SK-N-SH (cell line): ENCODE data around the gene SHBG. TPM values are rescaled to one million over a fixed set of nuclear protein-coding genes. Genes with fewer than 3 reads are reported as not detected.

Experiments used
- CTCF ChIA-PET: fragments of 300-600, 350-600 bp; formaldehyde crosslinking; extraction: SDS; loops from one replicate; lab custom pipeline; 2021; lab: Yijun Ruan, JAX
- POLR2A ChIA-PET: fragments of 350-600 bp; sonication (Branson Sonifier 250); formaldehyde crosslinking; extraction: SDS; loops from one replicate; lab custom pipeline; 2020; ENCODE audit warnings: antibody characterized with exemption, inconsistent platforms; lab: Yijun Ruan, JAX
- DNase-seq: peaks from one replicate; pipeline ENCODE4 v3.0.0; 2012
- H2AFZ ChIP-seq: fragments of 200-600 bp; sonication (generic); 2 replicates; pipeline ENCODE4 v1.8.1; 2016; ENCODE audit warnings: antibody characterized with exemption, mild to moderate bottlenecking, low read depth
- H3F3A ChIP-seq: fragments of 200-600 bp; sonication (generic); replicated peaks from 2 replicates; pipeline ENCODE3; 2016; ENCODE audit warnings: antibody characterized with exemption, mild to moderate bottlenecking; ENCODE audit not compliant: insufficient read depth
- H3K27ac ChIP-seq, 2 experiments: fragments of 200-500 bp in 1 of 2; fragments of 200-600 bp in 1 of 2; sonication (Bioruptor generic) in 1 of 2; sonication (generic), shearing (Covaris generic) in 1 of 2; 2 replicates each; pipeline versions ENCODE4 v1.5.1 to v1.6.1; 2014 to 2016; ENCODE audit warnings: low read depth in 2 of 2, inconsistent platforms in 1 of 2, low read length in 1 of 2, mild to moderate bottlenecking in 1 of 2, mixed read lengths in 1 of 2
- H3K27me3 ChIP-seq: fragments of 200-600 bp; sonication (generic), shearing (Covaris generic); 2 replicates; pipeline ENCODE4 v1.6.1; 2016; ENCODE audit warnings: mixed run types; ENCODE audit not compliant: insufficient read depth
- H3K36me3 ChIP-seq, 2 experiments: fragments of 200-500 bp in 1 of 2; fragments of 200-600 bp in 1 of 2; sonication (Bioruptor generic) in 1 of 2; sonication (generic) in 1 of 2; replicated peaks in 1 of 2; 2 replicates each; pipeline versions ENCODE3 to v1.5.1; 2014 to 2016; ENCODE audit warnings: low read length in 1 of 2, mild to moderate bottlenecking in 1 of 2; ENCODE audit not compliant: insufficient read depth in 2 of 2, control insufficient read depth in 1 of 2
- H3K4me1 ChIP-seq, 2 experiments: fragments of 200-500 bp in 1 of 2; fragments of 200-600 bp in 1 of 2; sonication (Bioruptor generic) in 1 of 2; sonication (generic), shearing (Covaris generic) in 1 of 2; 2 replicates each; pipeline versions ENCODE4 v1.5.1 to v1.6.1; 2014 to 2016; ENCODE audit warnings: low read depth in 1 of 2, low read length in 1 of 2, mixed run types in 1 of 2; ENCODE audit not compliant: insufficient read depth in 2 of 2, control insufficient read depth in 1 of 2
- H3K4me2 ChIP-seq: fragments of 200-600 bp; sonication (generic), shearing (Covaris generic); 2 replicates; pipeline ENCODE4 v1.6.1; 2017; ENCODE audit warnings: mixed run types
- H3K4me3 ChIP-seq, 2 experiments: fragments of 200-500 bp in 1 of 2; fragments of 200-600 bp in 1 of 2; sonication (Bioruptor generic) in 1 of 2; sonication (generic), shearing (Covaris generic) in 1 of 2; 2 replicates each; pipeline versions ENCODE4 v1.5.1 to v1.8.1; 2014 to 2016; ENCODE audit warnings: low read depth in 2 of 2, inconsistent platforms in 1 of 2, low read length in 1 of 2, mild to moderate bottlenecking in 1 of 2, mixed read lengths in 1 of 2, moderate library complexity in 1 of 2
- H3K79me2 ChIP-seq: fragments of 200-600 bp; sonication (generic); 2 replicates; pipeline ENCODE4 v1.8.1; 2017; ENCODE audit warnings: mild to moderate bottlenecking; ENCODE audit not compliant: insufficient read depth
- H3K9ac ChIP-seq: fragments of 200-600 bp; sonication (generic); 2 replicates; pipeline ENCODE4 v1.6.1; 2017; ENCODE audit warnings: mixed run types
- H3K9me2 ChIP-seq: fragments of 200-600 bp; sonication (generic); 2 replicates; pipeline ENCODE4 v1.6.1; 2017; ENCODE audit warnings: mixed run types
- H3K9me3 ChIP-seq: fragments of 200-600 bp; sonication (generic); 2 replicates; pipeline ENCODE4 v1.6.1; 2017; ENCODE audit warnings: mixed run types, mild to moderate bottlenecking, moderate library complexity
- H4K20me1 ChIP-seq: fragments of 200-600 bp; sonication (generic); 2 replicates; pipeline ENCODE4 v1.6.1; 2017; ENCODE audit warnings: mild to moderate bottlenecking, mixed run types; ENCODE audit not compliant: insufficient read depth
- GABPA ChIP-seq: IDR thresholded peaks from 2 replicates; pipeline ENCODE4 v1.4.0; 2012; ENCODE audit warnings: low read depth, mild to moderate bottlenecking
- MAX ChIP-seq: IDR thresholded peaks from 2 replicates; pipeline ENCODE4 v1.4.0; 2012; ENCODE audit warnings: low read depth
- PBX3 ChIP-seq: IDR thresholded peaks from 2 replicates; pipeline ENCODE4; 2012
- RAD21 ChIP-seq: IDR thresholded peaks from 2 replicates; pipeline ENCODE4 v1.6.1; 2012; ENCODE audit warnings: mild to moderate bottlenecking, low read length
- RXRA ChIP-seq: IDR thresholded peaks from 2 replicates; pipeline ENCODE4 v1.4.0; 2012; ENCODE audit warnings: low read depth, mild to moderate bottlenecking, borderline replicate concordance
- SIN3A ChIP-seq: IDR thresholded peaks from 2 replicates; pipeline ENCODE4 v1.6.1; 2012; ENCODE audit warnings: low read depth, mild to moderate bottlenecking, low read length, moderate library complexity, borderline replicate concordance
- SMC3 ChIP-seq: IDR thresholded peaks from 2 replicates; pipeline ENCODE4 v1.6.1; 2012; ENCODE audit warnings: low read depth, low read length, improper control_type of control experiment
- USF1 ChIP-seq: IDR thresholded peaks from 2 replicates; pipeline ENCODE4 v1.4.0; 2012; ENCODE audit warnings: low read depth, borderline replicate concordance
- USF2 ChIP-seq: fragments of 150-350 bp; IDR thresholded peaks from 2 replicates; pipeline ENCODE4 v1.6.1; 2017; ENCODE audit warnings: antibody characterized with exemption, low read length, low read depth, borderline replicate concordance
- WGBS: methylation state at CpG from one replicate; pipeline ENCODE4 v1.1.6; 2017; ENCODE audit warnings: low lambda C conversion rate; 5-methylcytosine and 5-hydroxymethylcytosine counted together
- polyA plus RNA-seq, 3 experiments: library from polyadenylated mRNA; depleted of rRNA; stranded (reverse); fragments of >200 nt; gene quantifications; 2 replicates each; pipeline ENCODE4 v1.2.3, GENCODE V29; 2012
- TF ChIP-seq, protein P1 (sequence below): IDR thresholded peaks from 2 replicates; pipeline ENCODE4 v1.6.1; 2012; ENCODE audit warnings: mild to moderate bottlenecking, low read depth, low read length, moderate library complexity

SHBG gene
- polyA plus RNA-seq, 1 of the 3 experiments (the other 2 are of a cell fraction), result 1.1 TPM

- 89% methylated on average over 15 of the region's 17 CpGs for WGBS
These were observed 25.6 kb downstream of the SHBG start for GRCh38 chr17:7655541-7655840.

DNA sequence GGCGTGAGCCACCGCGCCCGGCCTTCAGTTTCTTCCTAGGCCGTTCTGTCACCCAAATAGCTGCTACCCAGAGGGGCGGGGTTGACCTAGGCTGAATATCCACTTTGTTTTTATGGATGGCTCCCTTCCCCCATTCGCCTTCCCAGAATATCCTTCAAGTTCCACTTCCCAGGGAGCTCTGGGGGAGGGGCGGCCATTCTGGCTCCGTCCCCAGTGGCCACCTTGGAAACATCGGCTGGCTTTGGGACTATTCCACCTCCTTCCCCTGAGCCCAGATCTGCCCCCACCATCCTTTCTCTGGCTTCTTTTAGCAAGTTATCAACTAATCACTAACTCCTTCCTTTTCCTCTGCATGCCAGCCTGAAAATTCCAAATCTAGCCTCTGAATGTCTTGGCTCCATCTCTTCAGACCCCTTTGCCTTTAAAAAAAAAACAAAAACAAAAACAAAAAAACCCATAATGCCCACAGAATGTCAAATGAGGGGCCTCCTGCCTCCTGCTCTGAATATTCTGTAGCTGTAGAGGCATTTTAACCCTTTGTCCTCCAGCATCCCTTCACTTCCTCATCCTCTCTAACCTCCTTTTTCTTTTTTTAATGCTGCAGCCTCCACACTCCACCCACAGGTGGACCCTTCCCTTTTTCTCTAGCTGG, 27.1 kb downstream of the SHBG start:
- Histone ChIP-seq H3F3A (peaks cover 4% of the 10 kb centered on the region), H2AFZ (no peak overlapping the region), H3K79me2 (no peaks in the 10 kb centered on the region), H3K9me2 (no peaks in the 10 kb centered on the region), H3K4me3 (no peak overlapping the region), H3K4me1 (no peaks in the 10 kb centered on the region), H3K36me3 (no peaks in the 10 kb centered on the region), H3K27me3 (peaks cover 7% of the 10 kb centered on the region), H3K9me3 (no peaks in the 10 kb centered on the region), H3K27ac (no peak overlapping the region), H3K9ac (no peak overlapping the region), H4K20me1 (no peaks in the 10 kb centered on the region), H3K4me2 (no peak overlapping the region)
- WGBS, result 82% methylated on average over 10 of the region's 10 CpGs
- CTCF ChIA-PET, result interaction anchor here (0.6 to 2.9 kb wide), 4 partner anchors 9 to 51 kb away, joined by 3 to 11 read pairs (median 4); partner anchors contain the start of gene TP53
- peak; percentile 20 for DNase-seq
- POLR2A ChIA-PET, result interaction anchor here (0.8 kb wide), 1 partner anchor 29 kb away, joined by 4 read pairs; no protein-coding TSS in a partner anchor
- TF ChIP-seq GABPA (no peak), SMC3 (no peak), MAX (no peak), USF2 (no peak), SIN3A (no peak)
- TF ChIP-seq, protein P1, sequence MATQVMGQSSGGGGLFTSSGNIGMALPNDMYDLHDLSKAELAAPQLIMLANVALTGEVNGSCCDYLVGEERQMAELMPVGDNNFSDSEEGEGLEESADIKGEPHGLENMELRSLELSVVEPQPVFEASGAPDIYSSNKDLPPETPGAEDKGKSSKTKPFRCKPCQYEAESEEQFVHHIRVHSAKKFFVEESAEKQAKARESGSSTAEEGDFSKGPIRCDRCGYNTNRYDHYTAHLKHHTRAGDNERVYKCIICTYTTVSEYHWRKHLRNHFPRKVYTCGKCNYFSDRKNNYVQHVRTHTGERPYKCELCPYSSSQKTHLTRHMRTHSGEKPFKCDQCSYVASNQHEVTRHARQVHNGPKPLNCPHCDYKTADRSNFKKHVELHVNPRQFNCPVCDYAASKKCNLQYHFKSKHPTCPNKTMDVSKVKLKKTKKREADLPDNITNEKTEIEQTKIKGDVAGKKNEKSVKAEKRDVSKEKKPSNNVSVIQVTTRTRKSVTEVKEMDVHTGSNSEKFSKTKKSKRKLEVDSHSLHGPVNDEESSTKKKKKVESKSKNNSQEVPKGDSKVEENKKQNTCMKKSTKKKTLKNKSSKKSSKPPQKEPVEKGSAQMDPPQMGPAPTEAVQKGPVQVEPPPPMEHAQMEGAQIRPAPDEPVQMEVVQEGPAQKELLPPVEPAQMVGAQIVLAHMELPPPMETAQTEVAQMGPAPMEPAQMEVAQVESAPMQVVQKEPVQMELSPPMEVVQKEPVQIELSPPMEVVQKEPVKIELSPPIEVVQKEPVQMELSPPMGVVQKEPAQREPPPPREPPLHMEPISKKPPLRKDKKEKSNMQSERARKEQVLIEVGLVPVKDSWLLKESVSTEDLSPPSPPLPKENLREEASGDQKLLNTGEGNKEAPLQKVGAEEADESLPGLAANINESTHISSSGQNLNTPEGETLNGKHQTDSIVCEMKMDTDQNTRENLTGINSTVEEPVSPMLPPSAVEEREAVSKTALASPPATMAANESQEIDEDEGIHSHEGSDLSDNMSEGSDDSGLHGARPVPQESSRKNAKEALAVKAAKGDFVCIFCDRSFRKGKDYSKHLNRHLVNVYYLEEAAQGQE, result no peak

More at GRCh38 chr17:7655541-7655840, 25.6 kb downstream of the SHBG start:
- H3K4me3 ChIP-seq, result no peak overlapping the region
- no peaks in the 10 kb centered on the region for H4K20me1 ChIP-seq
- H2AFZ ChIP-seq, result no peak overlapping the region
- CTCF ChIA-PET, result interaction anchor here (1.5 to 6.5 kb wide), 3 partner anchors 15 to 32 kb away, joined by 3 to 55 read pairs (median 9); partner anchors contain the start of genes TP53 and WRAP53
- no peak overlapping the region for H3K4me2 ChIP-seq
- H3F3A ChIP-seq, result peaks cover 4% of the 10 kb centered on the region
- no peaks in the 10 kb centered on the region for H3K36me3 ChIP-seq
- H3K27ac ChIP-seq, result no peak overlapping the region
- H3K9ac ChIP-seq, result no peak overlapping the region
- DNase-seq, result no peak
- peaks cover 22% of the 10 kb centered on the region for H3K27me3 ChIP-seq
- no peaks in the 10 kb centered on the region for H3K79me2 ChIP-seq
- TF ChIP-seq RAD21, result no peak
- no peak for TF ChIP-seq RXRA
- TF ChIP-seq PBX3, result no peak
- TF ChIP-seq, protein P1, result no peak
- TF ChIP-seq USF1, result no peak
- TF ChIP-seq, all 33 proteins: peak for 0
- Histone ChIP-seq H3K9me2 (no peaks in the 10 kb centered on the region), H3K9me3 (no peaks in the 10 kb centered on the region), H3K4me1 (peaks cover 0 to 3% of the 10 kb centered on the region in 2 experiments; a peak in 1 of 4 replicates)
- POLR2A ChIA-PET, result no interaction called here
